Lower leg skin (tissue), 4 donors: ENCODE measurements around the gene CHRNA9. TPM values are rescaled to one million over a fixed set of nuclear protein-coding genes. Genes with fewer than 3 reads are reported as not detected.

Experiments
- DNase-seq, 2 donors: peaks; one replicate each; pipeline ENCODE4 v3.0.0-alpha.2; 2019; ENCODE audit warnings: low spot score in 2 of 2
- H3K4me3 ChIP-seq: fragments of 200-600 bp; sonication (generic); 2 replicates; pipeline ENCODE4 v1.5.1; 2017; ENCODE audit warnings: mild to moderate bottlenecking, low read depth; ENCODE audit not compliant: poor library complexity, severe bottlenecking
- POLR2A ChIP-seq, 2 donors: fragments of 450-650 bp; IDR thresholded peaks; one replicate each; pipeline ENCODE4 v1.6.1; 2016 to 2017; ENCODE audit warnings: antibody characterized with exemption in 2 of 2, mild to moderate bottlenecking in 1 of 2, moderate library complexity in 1 of 2
- WGBS, 2 donors: methylation state at CpG; one replicate each; pipeline ENCODE4 v1.1.5; 2018; 5-methylcytosine and 5-hydroxymethylcytosine counted together
- intact Hi-C: fragments of 100-400 bp; cut with DNase I; formaldehyde crosslinking; loops from one replicate; pipeline ENCODE4 v1.15.0; 2023; ENCODE audit warnings: low total_unique reads
- total RNA-seq, 4 donors: library from RNA; depleted of rRNA; stranded (reverse); fragments of >200 nt; gene quantifications; one replicate each; pipeline ENCODE4 v1.1.0, GENCODE V29; 2016
- TF ChIP-seq, protein P1 (sequence below), 3 donors: fragments of 450-650 bp; IDR thresholded peaks; one replicate each; pipeline ENCODE4 v1.5.1; 2016; ENCODE audit warnings: antibody characterized with exemption in 3 of 3, mild to moderate bottlenecking in 3 of 3, moderate library complexity in 2 of 3

CHRNA9 gene
- total RNA-seq, 4 donors from 2014 or later = 0.27 to 1.9 (median 1.3) TPM

DNA sequence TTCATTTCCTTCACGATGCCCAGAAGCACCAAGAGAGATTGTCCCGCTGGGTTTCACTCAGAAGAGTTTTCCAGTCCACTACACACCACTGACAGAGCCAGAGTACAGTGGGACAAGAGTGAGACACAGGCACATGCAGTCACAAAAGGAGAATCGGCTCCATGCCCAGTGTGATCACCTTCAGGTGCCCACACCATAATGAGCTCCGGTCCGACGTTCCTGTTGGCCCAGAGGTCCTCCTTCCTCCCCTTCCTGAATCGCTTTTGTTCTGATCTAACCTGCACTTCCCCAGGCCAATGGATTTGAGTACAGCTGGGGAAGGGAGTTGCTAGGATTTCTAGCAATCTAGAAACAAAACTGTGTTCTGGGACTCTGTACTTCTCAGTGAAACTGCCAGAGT, 4.6 kb upstream of the CHRNA9 start:
- intact Hi-C loops = no loop called here
- DNase-seq = no peak
- TF ChIP-seq POLR2A (IDR thresholded peaks at IDR 0.05) = no peak
- TF ChIP-seq, protein P1, sequence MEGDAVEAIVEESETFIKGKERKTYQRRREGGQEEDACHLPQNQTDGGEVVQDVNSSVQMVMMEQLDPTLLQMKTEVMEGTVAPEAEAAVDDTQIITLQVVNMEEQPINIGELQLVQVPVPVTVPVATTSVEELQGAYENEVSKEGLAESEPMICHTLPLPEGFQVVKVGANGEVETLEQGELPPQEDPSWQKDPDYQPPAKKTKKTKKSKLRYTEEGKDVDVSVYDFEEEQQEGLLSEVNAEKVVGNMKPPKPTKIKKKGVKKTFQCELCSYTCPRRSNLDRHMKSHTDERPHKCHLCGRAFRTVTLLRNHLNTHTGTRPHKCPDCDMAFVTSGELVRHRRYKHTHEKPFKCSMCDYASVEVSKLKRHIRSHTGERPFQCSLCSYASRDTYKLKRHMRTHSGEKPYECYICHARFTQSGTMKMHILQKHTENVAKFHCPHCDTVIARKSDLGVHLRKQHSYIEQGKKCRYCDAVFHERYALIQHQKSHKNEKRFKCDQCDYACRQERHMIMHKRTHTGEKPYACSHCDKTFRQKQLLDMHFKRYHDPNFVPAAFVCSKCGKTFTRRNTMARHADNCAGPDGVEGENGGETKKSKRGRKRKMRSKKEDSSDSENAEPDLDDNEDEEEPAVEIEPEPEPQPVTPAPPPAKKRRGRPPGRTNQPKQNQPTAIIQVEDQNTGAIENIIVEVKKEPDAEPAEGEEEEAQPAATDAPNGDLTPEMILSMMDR (IDR thresholded peaks at IDR 0.05) = no peak
- no peak overlapping the region for H3K4me3 ChIP-seq
- 80 to 81% methylated on average over 7 of the region's 7 CpGs for WGBS, 2 donors

DNA sequence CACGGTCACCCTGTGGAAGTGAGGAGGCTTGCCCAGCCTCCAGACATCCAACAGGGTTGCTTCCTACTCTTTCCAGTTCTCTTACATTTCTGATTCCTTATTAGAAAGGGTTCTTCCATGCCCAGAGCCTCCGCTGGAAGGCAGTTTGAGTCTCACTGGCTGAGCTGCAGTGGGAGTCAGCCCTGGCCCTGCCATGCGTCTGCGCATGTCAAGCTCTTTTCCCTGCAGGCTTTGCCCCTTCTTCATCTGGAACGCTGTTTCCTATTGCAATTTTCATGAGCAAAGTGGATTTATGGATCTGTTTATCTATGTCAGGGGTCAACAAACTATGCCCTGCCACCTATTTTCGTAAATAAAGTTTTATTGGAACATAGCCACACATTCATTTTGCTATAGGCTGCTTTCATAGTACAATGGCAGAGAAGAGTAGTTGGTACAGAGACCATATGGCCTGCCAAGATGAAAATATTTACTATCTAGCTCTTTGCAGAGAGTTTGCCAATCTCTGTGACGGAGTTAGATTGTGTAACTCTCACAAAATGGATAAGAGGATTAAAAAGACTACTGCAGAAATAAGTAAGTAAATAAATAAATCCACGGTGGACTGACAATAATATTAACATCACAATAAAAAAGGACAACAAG, 3.9 kb upstream of the CHRNA9 start:
- TF ChIP-seq, protein P1 (IDR thresholded peaks at IDR 0.05) = no peak
- TF ChIP-seq POLR2A (IDR thresholded peaks at IDR 0.05) = no peak
- intact Hi-C loops = no loop called here
- DNase-seq = no peak
- WGBS, 2 donors = 61 to 71% methylated on average over 8 of the region's 8 CpGs
- no peak overlapping the region for H3K4me3 ChIP-seq

DNA sequence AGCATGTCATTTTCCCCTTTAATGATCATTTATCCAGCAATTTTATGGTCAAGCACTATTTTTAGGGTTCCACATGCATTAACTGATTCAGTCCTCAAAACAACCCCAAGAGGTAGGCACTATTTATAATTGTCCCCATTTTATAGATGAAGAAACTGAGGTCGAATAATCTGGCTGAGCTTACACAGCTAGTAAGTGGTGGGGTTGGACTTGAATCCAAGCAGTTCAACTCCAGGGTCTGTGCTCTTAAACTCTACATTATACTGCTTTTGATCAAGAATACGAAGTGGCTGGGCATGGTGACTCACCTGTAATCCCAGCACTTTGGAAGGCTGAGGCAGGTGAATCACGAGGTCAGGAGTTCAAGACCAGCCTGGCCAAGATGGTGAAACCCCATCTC, 3.2 kb upstream of the CHRNA9 start:
- WGBS, 2 donors = 75 to 88% methylated on average over 3 of the region's 3 CpGs
- no peak overlapping the region for H3K4me3 ChIP-seq
- intact Hi-C loops = no loop called here
- TF ChIP-seq, protein P1 (IDR thresholded peaks at IDR 0.05) = no peak
- no peak for TF ChIP-seq POLR2A (IDR thresholded peaks at IDR 0.05)
- no peak for DNase-seq

DNA sequence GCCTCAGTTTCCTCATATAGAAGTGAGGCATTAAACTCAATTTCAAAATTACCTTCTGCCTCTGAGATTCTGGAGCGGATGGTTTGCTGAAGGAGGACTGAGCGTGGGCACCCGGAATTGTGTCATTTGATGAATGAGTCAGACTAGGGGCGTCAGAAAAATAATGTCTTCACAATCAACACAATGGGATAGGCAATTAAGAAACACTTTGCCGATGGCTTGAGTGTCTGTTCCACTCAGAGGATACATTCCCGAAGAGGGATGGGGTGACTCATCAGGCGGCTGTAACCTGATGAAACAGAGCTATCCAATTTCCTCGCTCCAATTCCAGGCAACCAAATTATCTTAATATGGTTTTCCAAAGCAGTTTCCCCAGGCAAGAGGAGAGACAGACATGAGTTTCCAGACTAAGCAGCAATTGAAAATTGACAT, 1.2 kb upstream of the CHRNA9 start:
- WGBS, 2 donors = 51 to 64% methylated on average over 8 of the region's 8 CpGs
- no peak overlapping the region for H3K4me3 ChIP-seq

DNA sequence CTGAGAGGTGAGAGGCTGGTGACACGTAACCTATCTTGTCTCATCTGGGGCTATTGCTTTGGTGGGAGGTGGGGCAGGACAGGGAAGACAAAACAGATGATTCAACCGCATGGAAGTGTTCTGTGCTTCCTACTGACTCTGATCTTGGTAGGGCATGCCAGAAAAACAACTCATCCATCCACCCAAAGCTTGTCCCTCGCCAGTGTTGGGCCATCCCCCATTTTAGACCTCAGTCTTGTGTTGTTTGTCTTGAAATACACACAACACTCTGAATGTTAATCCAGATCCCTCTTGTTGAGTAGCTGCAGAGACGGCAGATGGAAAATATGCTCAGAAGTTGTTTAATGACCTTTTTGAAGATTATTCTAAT, 377 bp downstream of the CHRNA9 start:
- TF ChIP-seq POLR2A (IDR thresholded peaks at IDR 0.05) = no peak
- TF ChIP-seq, protein P1 (IDR thresholded peaks at IDR 0.05) = no peak
- 61 to 83% methylated on average over 4 of the region's 4 CpGs for WGBS, 2 donors
- intact Hi-C loops = no loop called here
- H3K4me3 ChIP-seq = no peak overlapping the region
- no peak for DNase-seq

More for the DNA sequence above, 1.2 kb upstream of the CHRNA9 start:
- intact Hi-C loops = no loop called here
- TF ChIP-seq POLR2A (IDR thresholded peaks at IDR 0.05) = no peak
- DNase-seq = no peak

DNA sequence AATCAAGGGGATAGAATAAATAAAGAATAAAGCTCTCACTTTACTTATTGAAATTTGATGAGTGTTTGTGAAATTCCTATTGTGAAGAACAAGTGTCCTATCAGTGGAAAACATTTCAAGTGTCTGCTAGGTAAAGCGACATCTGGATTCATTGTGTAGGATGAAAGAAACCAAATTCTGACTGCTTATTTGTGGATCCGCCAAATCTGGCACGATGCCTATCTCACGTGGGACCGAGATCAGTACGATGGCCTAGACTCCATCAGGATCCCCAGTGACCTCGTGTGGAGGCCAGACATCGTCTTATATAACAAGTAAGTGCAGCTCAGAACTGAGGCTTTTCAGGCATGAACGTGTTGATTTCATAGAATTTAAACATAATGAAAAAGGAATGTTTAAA, 1.9 kb downstream of the CHRNA9 start:
- no peak overlapping the region for H3K4me3 ChIP-seq
- DNase-seq = no peak
- WGBS, 2 donors = 59% methylated on average over 9 of the region's 9 CpGs
- intact Hi-C loops = no loop called here
- TF ChIP-seq, protein P1 (IDR thresholded peaks at IDR 0.05) = no peak
- no peak for TF ChIP-seq POLR2A (IDR thresholded peaks at IDR 0.05)
